Upper lobe of left lung (tissue), 4 donors: Measurements from ENCODE around the gene DRC7.

ENCODE experiments used
- CTCF ChIP-seq, 6 experiments: fragments of 450-650 bp in 4 of 6; fragments of 200-600 bp in 2 of 6; sonication (generic) in 2 of 6; IDR thresholded peaks; one replicate each; pipeline ENCODE4 v1.5.1; 2016 to 2019; ENCODE audit warnings: antibody characterized with exemption in 6 of 6
- EP300 ChIP-seq, 4 donors: sonication (generic); formaldehyde crosslinking; IDR thresholded peaks; one replicate each; pipeline ENCODE4 v1.5.1; 2017; ENCODE audit warnings: antibody characterized with exemption in 4 of 4, control low read depth in 2 of 4
- POLR2A ChIP-seq, 4 donors: fragments of 450-650 bp; IDR thresholded peaks; one replicate each; pipeline ENCODE4 v1.5.1; 2016 to 2017; ENCODE audit warnings: antibody characterized with exemption in 4 of 4, mild to moderate bottlenecking in 2 of 4
- POLR2AphosphoS5 ChIP-seq, 2 donors: sonication (generic); formaldehyde crosslinking; IDR thresholded peaks; one replicate each; pipeline ENCODE4 v1.5.1; 2017; ENCODE audit warnings: antibody characterized with exemption in 2 of 2

- TF ChIP-seq CTCF (IDR thresholded peaks at IDR 0.05), result peak in 1 of 6 experiments; percentile 14
- no peak for TF ChIP-seq EP300 (IDR thresholded peaks at IDR 0.05)
- TF ChIP-seq POLR2AphosphoS5 (IDR thresholded peaks at IDR 0.05), result peak in 1 of 2 donors; percentile 3
- peak in 1 of 4 donors; percentile 14 for TF ChIP-seq POLR2A (IDR thresholded peaks at IDR 0.05)
Measured at GRCh38 chr16:57736419-57737351, 42.1 kb downstream of the DRC7 start.
